Measurements from ENCODE around the gene MYH7B. TPM values are rescaled to one million over a fixed set of nuclear protein-coding genes. Genes with fewer than 3 reads are reported as not detected.

Gene MYH7B
- total RNA-seq, 1 experiment from 2014 or later, result 0.03 TPM

- DNase-seq (ENCODE audit: low read depth, low spot score), result no peak
- in situ Hi-C loops (cut with HindIII; ENCODE audit: low pct_unique_long_range_greater_than_20kb, low sequenced_read_pairs), result no loop called here
Observed at GRCh38 chr20:34985461-34986310, 30.0 kb downstream of the MYH7B start.

GRCh38 chr20:34986311-34987287 is 30.9 kb downstream of the MYH7B start:
- in situ Hi-C loops (cut with HindIII; ENCODE audit: low pct_unique_long_range_greater_than_20kb, low sequenced_read_pairs), result no loop called here
- DNase-seq (ENCODE audit: low read depth, low spot score), result no peak

- DNase-seq (ENCODE audit: low read depth, low spot score), result no peak
- in situ Hi-C loops (cut with HindIII; ENCODE audit: low pct_unique_long_range_greater_than_20kb, low sequenced_read_pairs), result no loop called here
Observed at GRCh38 chr20:34987288-34988190, 31.9 kb downstream of the MYH7B start.

GRCh38 chr20:34988191-34988540 is 32.5 kb downstream of the MYH7B start:
- no peak for DNase-seq (ENCODE audit: low read depth, low spot score)
- in situ Hi-C loops (cut with HindIII; ENCODE audit: low pct_unique_long_range_greater_than_20kb, low sequenced_read_pairs), result no loop called here

- DNase-seq (ENCODE audit: low read depth, low spot score), result no peak
- in situ Hi-C loops (cut with HindIII; ENCODE audit: low pct_unique_long_range_greater_than_20kb, low sequenced_read_pairs), result no loop called here
Observed at GRCh38 chr20:34989118-34989517, 33.5 kb downstream of the MYH7B start.

GRCh38 chr20:34989670-34990069 is 34.0 kb downstream of the MYH7B start:
- DNase-seq (ENCODE audit: low read depth, low spot score), result no peak
- in situ Hi-C loops (cut with HindIII; ENCODE audit: low pct_unique_long_range_greater_than_20kb, low sequenced_read_pairs), result no loop called here

- DNase-seq (ENCODE audit: low read depth, low spot score), result no peak
- in situ Hi-C loops (cut with HindIII; ENCODE audit: low pct_unique_long_range_greater_than_20kb, low sequenced_read_pairs), result no loop called here
Observed at GRCh38 chr20:34990231-34990630, 34.6 kb downstream of the MYH7B start.

- in situ Hi-C loops (cut with HindIII; ENCODE audit: low pct_unique_long_range_greater_than_20kb, low sequenced_read_pairs), result no loop called here
- DNase-seq (ENCODE audit: low read depth, low spot score), result no peak
Observed at GRCh38 chr20:34990661-34991214, 35.1 kb downstream of the MYH7B start.

GRCh38 chr20:34992751-34993417 is 37.2 kb downstream of the MYH7B start:
- no peak for DNase-seq (ENCODE audit: low read depth, low spot score)
- in situ Hi-C loops (cut with HindIII; ENCODE audit: low pct_unique_long_range_greater_than_20kb, low sequenced_read_pairs), result no loop called here

GRCh38 chr20:34993941-34994508 is 38.4 kb downstream of the MYH7B start:
- no peak for DNase-seq (ENCODE audit: low read depth, low spot score)
- in situ Hi-C loops (cut with HindIII; ENCODE audit: low pct_unique_long_range_greater_than_20kb, low sequenced_read_pairs), result no loop called here

- no peak for DNase-seq (ENCODE audit: low read depth, low spot score)
- in situ Hi-C loops (cut with HindIII; ENCODE audit: low pct_unique_long_range_greater_than_20kb, low sequenced_read_pairs), result no loop called here
Observed at GRCh38 chr20:34994509-34995131, 39.0 kb downstream of the MYH7B start.

- DNase-seq (ENCODE audit: low read depth, low spot score), result no peak
- in situ Hi-C loops (cut with HindIII; ENCODE audit: low pct_unique_long_range_greater_than_20kb, low sequenced_read_pairs), result no loop called here
Observed at GRCh38 chr20:34995192-34995591, 39.5 kb downstream of the MYH7B start.

GRCh38 chr20:34995696-34996095 is 40.0 kb downstream of the MYH7B start:
- DNase-seq (ENCODE audit: low read depth, low spot score), result no peak
- in situ Hi-C loops (cut with HindIII; ENCODE audit: low pct_unique_long_range_greater_than_20kb, low sequenced_read_pairs), result no loop called here

GRCh38 chr20:34996243-34997028 is 40.8 kb downstream of the MYH7B start:
- no peak for DNase-seq (ENCODE audit: low read depth, low spot score)
- in situ Hi-C loops (cut with HindIII; ENCODE audit: low pct_unique_long_range_greater_than_20kb, low sequenced_read_pairs), result no loop called here

- in situ Hi-C loops (cut with HindIII; ENCODE audit: low pct_unique_long_range_greater_than_20kb, low sequenced_read_pairs), result no loop called here
- no peak for DNase-seq (ENCODE audit: low read depth, low spot score)
Observed at GRCh38 chr20:34997131-34997561, 41.5 kb downstream of the MYH7B start.
